Omental fat pad (tissue), 4 donors: ENCODE results near the gene MAST4. TPM values are rescaled to one million over a fixed set of nuclear protein-coding genes. Genes with fewer than 3 reads are reported as not detected.

Experiments used
- ATAC-seq: fragments of 150-250 bp; one replicate; pipeline ENCODE4 v1.9.1; 2016; ENCODE audit warnings: mild to moderate bottlenecking, moderate library complexity; ENCODE audit not compliant: low FRiP score
- DNase-seq: peaks from one replicate; pipeline ENCODE4 v3.0.0-alpha.2; 2019; ENCODE audit warnings: low spot score
- CTCF ChIP-seq, 3 donors: fragments of 450-650 bp; IDR thresholded peaks; one replicate each; pipeline ENCODE4 v1.5.1; 2016 to 2017; ENCODE audit warnings: antibody characterized with exemption in 3 of 3, mild to moderate bottlenecking in 3 of 3, moderate library complexity in 2 of 3
- total RNA-seq, 4 donors: library from RNA; depleted of rRNA; stranded (reverse); fragments of >200 nt; gene quantifications; one replicate each; pipeline ENCODE4 v1.1.0, GENCODE V29; 2016

Gene MAST4
- total RNA-seq, 4 donors from 2014 or later: 52.2 to 76.8 (median 57.3) TPM

DNA sequence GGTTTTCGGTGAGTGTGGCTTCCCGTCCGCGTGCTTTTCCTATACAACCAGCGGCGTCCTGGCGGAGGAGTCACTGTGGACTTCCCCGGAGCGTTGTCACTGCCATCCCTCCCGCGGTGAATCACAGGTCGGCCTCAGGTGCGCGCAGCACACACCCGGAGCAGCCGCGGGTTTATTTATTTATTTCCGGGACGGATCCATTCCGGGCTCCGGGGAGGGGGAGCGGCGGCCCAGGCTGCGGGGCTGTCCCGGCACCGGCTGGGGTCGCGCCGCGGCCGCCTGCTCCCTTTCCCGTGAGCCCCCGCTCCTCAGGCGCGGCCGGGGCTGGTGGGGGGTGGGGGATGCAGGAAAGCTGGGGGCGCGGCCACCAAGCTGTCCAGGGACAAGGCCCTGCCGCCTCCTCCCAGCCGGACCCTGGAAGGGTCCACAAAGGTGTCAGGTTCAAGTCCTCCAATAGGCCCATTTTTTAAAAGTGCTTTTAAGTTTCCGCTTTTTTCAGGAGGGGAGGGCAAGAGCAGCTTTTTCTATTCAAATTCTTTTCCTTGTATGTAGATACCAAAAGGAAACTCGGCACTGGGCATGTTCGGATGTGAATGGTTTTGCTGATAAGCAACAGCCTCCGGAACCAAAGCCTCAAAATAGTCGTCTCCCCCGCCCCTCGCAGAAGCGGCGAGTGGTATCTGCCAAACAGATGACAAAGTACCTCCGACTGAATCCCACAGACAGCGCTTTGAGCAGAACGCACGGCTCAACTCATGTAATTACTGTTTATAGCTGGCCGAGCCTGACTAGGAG is 407.9 kb downstream of the MAST4 start:
- DNase-seq (peak; percentile 48), ATAC-seq (peak; percentile 91)
- no peak for TF ChIP-seq CTCF (IDR thresholded peaks at IDR 0.05)

DNA sequence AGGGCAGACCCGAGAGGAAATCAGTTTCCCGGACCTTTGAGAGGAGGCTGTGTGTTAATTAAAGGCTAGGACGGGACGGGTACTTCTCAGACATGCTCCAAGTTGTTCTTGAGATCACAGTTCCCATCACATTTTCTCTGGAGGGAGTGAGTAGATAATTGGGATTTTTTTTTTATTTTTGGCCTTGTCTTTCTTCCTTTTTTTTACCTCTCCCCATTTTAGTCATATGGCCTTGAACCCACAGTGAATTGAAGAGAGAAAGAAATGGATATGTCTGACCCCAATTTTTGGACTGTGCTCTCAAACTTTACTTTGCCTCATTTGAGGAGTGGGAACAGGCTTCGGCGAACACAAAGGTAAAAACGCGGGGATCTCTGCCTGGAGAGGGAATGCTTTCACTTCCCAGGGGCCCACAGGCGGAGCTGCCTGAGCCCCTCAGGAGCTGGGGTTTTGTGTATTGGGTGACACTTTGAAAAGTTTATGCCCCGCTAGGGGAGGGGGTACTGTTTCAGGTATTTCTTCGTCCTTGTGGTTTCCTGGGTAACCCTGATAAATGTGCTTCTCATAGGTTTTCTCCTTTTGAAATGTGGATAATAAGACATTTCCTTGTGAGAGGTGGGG is 408.6 kb downstream of the MAST4 start:
- TF ChIP-seq CTCF (IDR thresholded peaks at IDR 0.05): no peak
- ATAC-seq (no peak), DNase-seq (no peak)

DNA sequence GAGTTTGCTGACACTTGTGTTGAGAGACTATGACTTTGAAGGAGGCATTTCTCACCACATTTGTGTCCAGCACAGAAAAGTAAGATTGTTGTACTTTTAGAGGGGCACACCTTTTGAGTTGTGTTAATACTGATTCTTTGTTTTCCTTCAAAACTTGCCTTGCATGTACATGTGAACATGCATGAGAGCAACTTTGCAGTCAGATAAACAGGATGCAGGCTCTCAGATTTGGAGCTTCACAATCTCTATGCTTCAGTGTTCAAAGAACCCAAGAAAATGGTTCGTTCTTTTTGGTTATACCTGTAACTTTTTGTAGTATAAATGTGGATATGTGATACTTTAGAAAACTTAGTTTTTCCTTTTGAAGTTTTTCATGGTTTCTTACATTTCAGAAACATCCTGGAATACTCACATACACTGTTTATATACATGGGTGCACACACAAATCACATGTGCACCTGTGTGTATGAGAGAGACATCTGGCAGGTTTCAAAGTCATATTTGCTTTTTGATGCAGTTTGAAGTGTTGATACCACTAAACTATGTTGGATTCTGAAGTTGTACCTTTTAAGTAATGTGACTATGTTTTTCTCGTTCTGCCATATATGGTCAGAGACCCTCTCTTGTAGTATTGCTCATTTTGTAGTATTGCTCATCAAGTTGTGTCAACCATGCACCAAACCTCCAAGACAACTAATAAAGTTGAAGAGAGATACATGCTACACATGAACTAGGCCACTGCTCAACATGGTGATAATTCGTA is 409.7 kb downstream of the MAST4 start:
- no peak for TF ChIP-seq CTCF (IDR thresholded peaks at IDR 0.05)
- ATAC-seq (no peak), DNase-seq (no peak)

DNA sequence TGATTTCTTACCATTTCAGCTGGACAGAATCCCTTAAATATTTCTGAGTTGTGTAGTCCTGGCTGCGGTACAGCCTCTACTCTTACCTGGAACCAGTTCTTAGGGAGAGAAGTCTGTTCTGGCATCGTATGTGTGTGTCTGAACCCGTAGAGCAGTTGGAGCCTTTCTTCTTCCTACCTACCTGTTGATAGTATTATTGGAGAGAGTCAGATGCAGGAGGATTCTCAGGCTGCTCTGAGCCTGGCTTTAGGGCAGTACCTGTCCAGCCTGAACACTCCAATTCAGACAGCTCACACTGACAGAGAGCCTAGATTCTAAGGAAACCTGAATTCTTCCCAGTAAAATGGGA is 410.3 kb downstream of the MAST4 start:
- ATAC-seq: no peak
- DNase-seq: no peak

GRCh38 chr5:67009028-67009427 is 412.8 kb downstream of the MAST4 start:
- no peak for ATAC-seq
- TF ChIP-seq CTCF (IDR thresholded peaks at IDR 0.05): no peak

More for the DNA sequence above, 410.3 kb downstream of the MAST4 start:
- no peak for TF ChIP-seq CTCF (IDR thresholded peaks at IDR 0.05)

DNA sequence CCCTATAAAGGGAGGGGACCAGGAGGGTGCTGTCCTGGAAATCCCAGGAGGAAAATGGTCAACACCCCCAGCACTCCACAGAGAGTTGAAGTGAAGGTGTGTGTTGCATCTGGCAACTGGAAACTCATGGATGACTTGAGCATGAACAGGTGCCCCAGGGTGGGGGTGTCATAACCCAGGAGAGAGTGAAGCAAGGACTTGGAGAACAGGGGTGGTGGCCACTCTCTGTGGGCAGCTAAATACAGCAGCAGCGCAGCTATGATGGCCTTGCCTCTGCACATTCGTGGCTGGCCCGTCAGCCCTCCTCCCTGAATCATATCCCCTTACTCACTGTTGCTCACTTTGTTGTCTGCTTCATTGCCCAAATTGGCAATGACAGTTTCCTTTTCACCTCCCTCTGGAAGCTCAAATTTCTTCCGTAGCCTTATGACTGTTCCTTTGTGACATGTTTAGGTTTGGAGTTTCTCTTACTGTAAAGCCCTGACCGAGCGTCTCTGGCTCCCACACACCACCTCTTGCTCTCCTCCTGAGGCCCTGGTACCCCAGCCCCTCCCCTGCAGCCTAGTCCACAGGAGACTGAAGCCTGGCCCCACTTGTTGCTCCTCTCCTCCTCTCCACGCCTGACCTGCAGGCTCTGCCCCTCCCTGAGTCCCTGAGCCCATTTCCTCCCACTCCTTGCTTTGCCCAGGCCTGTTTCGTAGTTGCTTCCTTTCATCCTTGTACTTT is 414.7 kb downstream of the MAST4 start:
- peak; percentile 20 for ATAC-seq
- no peak for TF ChIP-seq CTCF (IDR thresholded peaks at IDR 0.05)
- DNase-seq: no peak

More at GRCh38 chr5:67009028-67009427, 412.8 kb downstream of the MAST4 start:
- DNase-seq: no peak
